Vagina (tissue), 2 donors: Measurements from ENCODE around the gene CRACR2B.

ENCODE experiments used
- CTCF ChIP-seq, 3 experiments: fragments of 450-650 bp in 2 of 3; fragments of 200-600 bp in 1 of 3; sonication (generic) in 1 of 3; IDR thresholded peaks; one replicate each; pipeline ENCODE4 v1.5.1; 2017 to 2019; ENCODE audit warnings: antibody characterized with exemption in 3 of 3, mild to moderate bottlenecking in 2 of 3, moderate library complexity in 2 of 3
- POLR2AphosphoS5 ChIP-seq, 2 donors: sonication (generic); formaldehyde crosslinking; IDR thresholded peaks; one replicate each; pipeline ENCODE4 v1.9.0; 2017; ENCODE audit warnings: antibody characterized with exemption in 2 of 2, mild to moderate bottlenecking in 2 of 2, low read depth in 1 of 2; ENCODE audit not compliant: insufficient read depth in 1 of 2

GRCh38 chr11:843086-843734, 15.5 kb downstream of the CRACR2B start:
- TF ChIP-seq CTCF (IDR thresholded peaks at IDR 0.05) (no peak), POLR2AphosphoS5 (IDR thresholded peaks at IDR 0.05; ENCODE audit: insufficient read depth in 1 of 2, low read depth in 1 of 2) (no peak)
